GM23338 (cell line): ENCODE measurements around the gene XKRX.

Source experiments
- CTCF ChIP-seq, 2 experiments: fragments of 200-600 bp in 1 of 2; sonication (generic) in 1 of 2; conservative IDR thresholded peaks; 2 replicates each; pipeline versions ENCODE4 v1.5.1 to v1.6.1; 2016 to 2017; ENCODE audit warnings: antibody characterized with exemption in 2 of 2, low read depth in 2 of 2, mild to moderate bottlenecking in 2 of 2, moderate library complexity in 1 of 2
- EZH2 ChIP-seq: fragments of 200-600 bp; sonication (generic); IDR thresholded peaks from one replicate; pipeline ENCODE4 v1.8.0; 2017; ENCODE audit warnings: antibody characterized with exemption, mild to moderate bottlenecking, low read depth; ENCODE audit not compliant: unreplicated experiment
- EZH2phosphoT487 ChIP-seq: fragments of 200-600 bp; sonication (generic); IDR thresholded peaks from one replicate; pipeline ENCODE4 v1.8.1; 2018; ENCODE audit warnings: antibody characterized with exemption; ENCODE audit not compliant: unreplicated experiment
- JUNB ChIP-seq: IDR thresholded peaks from one replicate; pipeline ENCODE4 v1.6.1; 2016; ENCODE audit warnings: antibody characterized with exemption; ENCODE audit not compliant: unreplicated experiment
- POLR2AphosphoS5 ChIP-seq: IDR thresholded peaks from 2 replicates; pipeline ENCODE4 v1.6.1; 2016; ENCODE audit warnings: antibody characterized with exemption, low read depth

- no peak for TF ChIP-seq EZH2
- no peak for TF ChIP-seq CTCF (conservative IDR thresholded peaks at IDR 0.05; ENCODE audit: low read depth in 2 of 2)
- no peak for TF ChIP-seq POLR2AphosphoS5
- TF ChIP-seq JUNB, result no peak
- TF ChIP-seq EZH2phosphoT487, result no peak
Measured at GRCh38 chrX:100931925-100932285, 3.2 kb upstream of the XKRX start.
